Activated T-helper 1 cell treated with anti-CD3 and anti-CD28 coated beads, Interleukin-12 subunit alpha, Interleukin-12 subunit beta, Interleukin-2, Interleukin-4 antibody, amounts not matched to agents 30 ng/mL and 10 ng/mL and 1 ng/mL, durations not matched to agents 14 hours and 24 hours and 36 hours (primary cell): Measurements from ENCODE around the gene FGFR4. TPM values are rescaled to one million over a fixed set of nuclear protein-coding genes. Genes with fewer than 3 reads are reported as not detected.

Source experiments
- DNase-seq: peaks from one replicate; pipeline ENCODE4 v3.0.0; 2021; ENCODE audit warnings: low spot score
- H3K27ac Mint-ChIP-seq: one replicate; pipeline ENCODE4 v1.8.0; 2021; ENCODE audit warnings: mild to moderate bottlenecking, mixed read lengths
- H3K27me3 Mint-ChIP-seq: one replicate; pipeline ENCODE4 v1.8.0; 2022; ENCODE audit warnings: mild to moderate bottlenecking, moderate library complexity, mixed read lengths; ENCODE audit not compliant: insufficient read depth
- H3K36me3 Mint-ChIP-seq: one replicate; pipeline ENCODE4 v1.8.0; 2021; ENCODE audit warnings: low read depth, mixed read lengths
- H3K4me1 Mint-ChIP-seq: one replicate; pipeline ENCODE4 v1.8.0; 2021; ENCODE audit warnings: low read depth, mixed read lengths
- H3K4me3 Mint-ChIP-seq: one replicate; pipeline ENCODE4 v1.8.0; 2021; ENCODE audit warnings: mild to moderate bottlenecking, moderate library complexity, mixed read lengths
- H3K9me3 Mint-ChIP-seq: one replicate; pipeline ENCODE4 v1.8.0; 2021; ENCODE audit warnings: mixed read lengths
- intact Hi-C: fragments of 100-400 bp; cut with micrococcal nuclease; formaldehyde crosslinking; loops from one replicate; pipeline ENCODE4 v1.15.1; 2024
- total RNA-seq: library from RNA; stranded (reverse); gene quantifications from 2 replicates; pipeline ENCODE4 v1.2.3, GENCODE V29; 2022

The FGFR4 gene
- total RNA-seq, 1 donor from 2014 or later, result 1.4 TPM

GRCh38 chr5:177117441-177118045 lies 30.8 kb downstream of the FGFR4 start:
- intact Hi-C loops, result no loop called here
- Mint-ChIP-seq H3K4me1 (peaks cover 25% of the 10 kb centered on the region), H3K36me3 (no peaks in the 10 kb centered on the region), H3K27ac (no peak overlapping the region), H3K27me3 (no peaks in the 10 kb centered on the region), H3K4me3 (no peak overlapping the region), H3K9me3 (no peaks in the 10 kb centered on the region)
- DNase-seq, result no peak

GRCh38 chr5:177122566-177122965 lies 35.9 kb downstream of the FGFR4 start:
- Mint-ChIP-seq H3K36me3 (no peaks in the 10 kb centered on the region), H3K27ac (no peak overlapping the region)
- intact Hi-C loops, result no loop called here

GRCh38 chr5:177123789-177124485 lies 37.2 kb downstream of the FGFR4 start:
- Mint-ChIP-seq H3K4me1 (peaks cover 10% of the 10 kb centered on the region), H3K4me3 (no peak overlapping the region), H3K27ac (no peak overlapping the region), H3K36me3 (no peaks in the 10 kb centered on the region), H3K27me3 (peaks cover 2% of the 10 kb centered on the region), H3K9me3 (no peaks in the 10 kb centered on the region)
- intact Hi-C loops, result no loop called here
- no peak for DNase-seq

More at GRCh38 chr5:177122566-177122965, 35.9 kb downstream of the FGFR4 start:
- H3K27me3 Mint-ChIP-seq, result peaks cover 2% of the 10 kb centered on the region
- H3K4me3 Mint-ChIP-seq, result no peak overlapping the region
- no peaks in the 10 kb centered on the region for H3K4me1 Mint-ChIP-seq
- H3K9me3 Mint-ChIP-seq, result no peaks in the 10 kb centered on the region
- DNase-seq, result no peak

- intact Hi-C loops, result no loop called here
- H3K4me3 Mint-ChIP-seq, result no peak overlapping the region
- H3K27ac Mint-ChIP-seq, result no peak overlapping the region
- H3K4me1 Mint-ChIP-seq, result peaks cover 16% of the 10 kb centered on the region
- DNase-seq, result no peak
- H3K9me3 Mint-ChIP-seq, result no peaks in the 10 kb centered on the region
- H3K36me3 Mint-ChIP-seq, result no peaks in the 10 kb centered on the region
- H3K27me3 Mint-ChIP-seq, result peaks cover 2% of the 10 kb centered on the region
Observed at GRCh38 chr5:177124486-177124991, 37.8 kb downstream of the FGFR4 start.

- H3K4me3 Mint-ChIP-seq, result no peak overlapping the region
- H3K4me1 Mint-ChIP-seq, result peaks cover 27% of the 10 kb centered on the region
- H3K9me3 Mint-ChIP-seq, result no peaks in the 10 kb centered on the region
- no peak for DNase-seq
- no peaks in the 10 kb centered on the region for H3K36me3 Mint-ChIP-seq
- peaks cover 2% of the 10 kb centered on the region for H3K27me3 Mint-ChIP-seq
- intact Hi-C loops, result no loop called here
- H3K27ac Mint-ChIP-seq, result no peak overlapping the region
Observed at GRCh38 chr5:177126771-177127170, 40.1 kb downstream of the FGFR4 start.

GRCh38 chr5:177128551-177128981 lies 41.9 kb downstream of the FGFR4 start:
- DNase-seq, result no peak
- H3K9me3 Mint-ChIP-seq, result no peaks in the 10 kb centered on the region
- no peak overlapping the region for H3K4me3 Mint-ChIP-seq
- H3K27ac Mint-ChIP-seq, result peak overlapping the region; percentile 42
- H3K27me3 Mint-ChIP-seq, result no peaks in the 10 kb centered on the region
- intact Hi-C loops, result no loop called here
- no peaks in the 10 kb centered on the region for H3K36me3 Mint-ChIP-seq
- H3K4me1 Mint-ChIP-seq, result peaks cover 27% of the 10 kb centered on the region

- H3K27ac Mint-ChIP-seq, result no peak overlapping the region
- DNase-seq, result no peak
- intact Hi-C loops, result loop anchor here (5.0 kb wide), 5 partner anchors 108 to 462 kb away; partner anchors contain the start of genes PDLIM7, RGS14, TMED9 and ZNF346
- H3K27me3 Mint-ChIP-seq, result no peaks in the 10 kb centered on the region
- no peaks in the 10 kb centered on the region for H3K9me3 Mint-ChIP-seq
- peaks cover 4% of the 10 kb centered on the region for H3K36me3 Mint-ChIP-seq
- H3K4me3 Mint-ChIP-seq, result no peak overlapping the region
- H3K4me1 Mint-ChIP-seq, result peaks cover 32% of the 10 kb centered on the region
Observed at GRCh38 chr5:177130211-177131018, 43.7 kb downstream of the FGFR4 start.

- H3K4me3 Mint-ChIP-seq, result no peak overlapping the region
- H3K27ac Mint-ChIP-seq, result no peak overlapping the region
- peaks cover 8% of the 10 kb centered on the region for H3K36me3 Mint-ChIP-seq
- no peaks in the 10 kb centered on the region for H3K9me3 Mint-ChIP-seq
- intact Hi-C loops, result loop anchor here (5.0 kb wide), 5 partner anchors 109 to 461 kb away; partner anchors contain the start of genes PDLIM7, RGS14, TMED9 and ZNF346
- H3K27me3 Mint-ChIP-seq, result no peaks in the 10 kb centered on the region
- peaks cover 38% of the 10 kb centered on the region for H3K4me1 Mint-ChIP-seq
- DNase-seq, result no peak
Observed at GRCh38 chr5:177131019-177131320, 44.3 kb downstream of the FGFR4 start.

GRCh38 chr5:177131352-177132135 lies 44.8 kb downstream of the FGFR4 start:
- peaks cover 44% of the 10 kb centered on the region for H3K4me1 Mint-ChIP-seq
- H3K27me3 Mint-ChIP-seq, result no peaks in the 10 kb centered on the region
- DNase-seq, result no peak
- peak overlapping the region; percentile 53 for H3K27ac Mint-ChIP-seq
- peaks cover 12% of the 10 kb centered on the region for H3K36me3 Mint-ChIP-seq
- H3K9me3 Mint-ChIP-seq, result no peaks in the 10 kb centered on the region
- peak overlapping the region; percentile 47 for H3K4me3 Mint-ChIP-seq
- intact Hi-C loops, result loop anchor here (2.0 to 5.0 kb wide), 6 partner anchors 109 to 461 kb away; partner anchors contain the start of genes PDLIM7, PRELID1, RAB24 and RGS14

- Mint-ChIP-seq H3K36me3 (peaks cover 16% of the 10 kb centered on the region), H3K4me1 (peaks cover 52% of the 10 kb centered on the region), H3K27me3 (no peaks in the 10 kb centered on the region), H3K27ac (no peak overlapping the region), H3K4me3 (no peak overlapping the region), H3K9me3 (no peaks in the 10 kb centered on the region)
- no peak for DNase-seq
- intact Hi-C loops, result loop anchor here (1.0 to 5.0 kb wide), 8 partner anchors 18 to 595 kb away; partner anchors contain the start of genes PDLIM7, PRELID1, RAB24 and RGS14
Observed at GRCh38 chr5:177132136-177133095, 45.7 kb downstream of the FGFR4 start.

GRCh38 chr5:177133096-177133852 lies 46.6 kb downstream of the FGFR4 start, which contains the start of gene NSD1:
Gene NSD1 (plus strand): TSS chr5:177133773. CDS start chr5:177135104, 1,331 bp downstream.
- Mint-ChIP-seq H3K4me1 (peaks cover 48% of the 10 kb centered on the region), H3K36me3 (peaks cover 18% of the 10 kb centered on the region), H3K9me3 (no peaks in the 10 kb centered on the region), H3K27ac (peak within 1 kb of the TSS; percentile 86), H3K27me3 (no peaks in the 10 kb centered on the region), H3K4me3 (peak within 1 kb of the TSS; percentile 93)
- peak; percentile 90 for DNase-seq
- intact Hi-C loops, result loop anchor here (1.0 to 5.0 kb wide), 8 partner anchors 19 to 596 kb away; partner anchors contain the start of genes PDLIM7, PRELID1, RAB24 and RGS14
